ENCODE measurements around the gene BRINP3.
"Not testable (repeated sequence)": the region's sequence is repeated elsewhere in the genome, so short reads cannot be mapped to it uniquely, and the experiment has no call there.

Gene BRINP3

DNA sequence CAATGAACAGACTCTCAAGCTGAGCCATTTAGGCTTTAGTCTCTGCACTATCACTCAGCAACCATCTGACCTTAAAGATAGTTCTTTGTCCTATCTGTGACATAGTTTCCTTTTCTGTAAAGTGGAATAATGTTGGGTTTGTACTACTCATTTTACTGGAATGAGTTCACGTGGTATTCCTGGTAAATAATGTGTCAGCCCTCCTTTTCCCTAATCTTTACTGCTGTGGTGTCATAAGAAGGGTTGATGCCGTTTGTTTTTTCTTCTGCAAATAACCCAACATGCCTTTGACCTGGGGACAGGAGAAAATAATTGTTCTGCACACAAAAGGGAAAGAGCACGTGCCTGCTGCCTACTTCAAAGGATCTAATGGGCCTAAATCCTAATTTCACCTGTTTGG lies 297.8 kb downstream of the BRINP3 start:
- DNase-seq (ENCODE audit: low spot score) = peak; percentile 15

DNA sequence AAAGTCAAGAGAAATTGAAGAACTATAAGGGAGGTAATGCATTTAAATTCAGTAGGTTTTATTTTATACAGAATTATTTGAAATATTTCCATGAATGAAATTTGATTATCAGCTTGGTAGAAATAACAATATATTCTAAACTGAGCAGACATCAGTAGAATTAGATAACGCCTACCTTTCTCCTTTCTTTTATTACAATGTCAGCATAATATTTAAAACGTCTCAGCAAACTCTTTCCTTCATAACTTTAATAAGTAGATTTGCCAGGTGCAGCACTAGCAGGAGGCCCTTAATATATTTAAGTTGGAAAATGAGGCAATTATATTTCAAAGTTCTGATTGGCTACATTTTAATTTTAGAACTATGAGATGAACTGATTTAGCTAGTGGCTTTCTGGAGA lies 298.8 kb downstream of the BRINP3 start:
- DNase-seq (ENCODE audit: low spot score) = no peak

DNA sequence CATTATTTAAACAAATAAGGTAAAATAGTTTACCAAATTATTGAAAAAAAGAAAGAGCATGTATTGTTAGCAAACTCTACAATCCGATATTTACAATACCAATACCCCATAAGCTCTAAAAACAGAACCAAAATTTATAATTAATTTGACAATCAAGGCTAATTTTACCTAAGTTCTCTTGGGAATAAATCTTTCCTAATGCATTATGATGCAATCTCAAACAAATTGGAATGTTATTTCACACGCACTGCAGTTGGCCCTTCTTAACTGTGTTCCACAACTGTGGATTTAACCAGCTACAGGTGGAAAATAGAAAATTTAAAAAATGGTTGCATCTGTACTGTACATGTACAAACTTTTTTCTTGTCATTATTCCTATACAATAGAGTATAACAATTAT lies 300.1 kb downstream of the BRINP3 start:
- no peak for DNase-seq (ENCODE audit: low spot score)

DNA sequence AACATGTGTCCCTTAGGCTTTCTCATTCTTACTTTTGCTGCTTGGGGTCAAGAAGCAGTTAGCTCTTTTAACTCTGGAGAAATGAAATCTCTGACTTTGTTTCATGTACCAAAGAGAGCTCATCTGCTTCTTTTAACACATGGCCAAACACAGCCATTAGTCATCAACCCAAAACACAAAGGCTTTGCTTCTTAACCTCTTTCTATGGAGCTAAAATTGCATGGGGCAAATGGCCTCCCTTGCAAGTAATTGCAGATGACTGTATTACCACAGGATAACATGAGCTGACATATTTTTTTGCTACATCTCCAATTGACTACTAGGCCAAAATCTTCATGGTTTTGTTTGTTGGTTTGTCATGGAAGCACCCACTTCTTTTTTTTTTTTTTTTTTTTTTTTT lies 300.9 kb downstream of the BRINP3 start:
- no peak for DNase-seq (ENCODE audit: low spot score)

DNA sequence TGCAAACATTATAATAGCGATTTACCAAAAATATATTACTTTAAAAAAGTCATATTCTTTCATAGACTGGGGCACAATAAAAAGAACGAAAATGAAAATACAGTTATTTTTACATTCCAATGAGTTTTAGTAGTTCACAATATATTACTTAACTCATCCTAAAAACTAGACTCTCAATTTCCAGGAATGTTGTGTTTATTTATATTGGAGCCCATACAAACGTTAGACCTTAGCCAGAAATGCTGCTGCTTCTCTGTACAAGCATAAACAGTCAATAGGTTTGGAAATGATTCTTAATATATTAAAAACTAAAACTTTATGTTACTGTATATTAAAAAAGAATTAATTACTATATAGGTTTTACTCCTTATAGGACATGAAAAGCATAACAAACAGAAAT lies 302.3 kb downstream of the BRINP3 start:
- DNase-seq (ENCODE audit: low spot score) = no peak

DNA sequence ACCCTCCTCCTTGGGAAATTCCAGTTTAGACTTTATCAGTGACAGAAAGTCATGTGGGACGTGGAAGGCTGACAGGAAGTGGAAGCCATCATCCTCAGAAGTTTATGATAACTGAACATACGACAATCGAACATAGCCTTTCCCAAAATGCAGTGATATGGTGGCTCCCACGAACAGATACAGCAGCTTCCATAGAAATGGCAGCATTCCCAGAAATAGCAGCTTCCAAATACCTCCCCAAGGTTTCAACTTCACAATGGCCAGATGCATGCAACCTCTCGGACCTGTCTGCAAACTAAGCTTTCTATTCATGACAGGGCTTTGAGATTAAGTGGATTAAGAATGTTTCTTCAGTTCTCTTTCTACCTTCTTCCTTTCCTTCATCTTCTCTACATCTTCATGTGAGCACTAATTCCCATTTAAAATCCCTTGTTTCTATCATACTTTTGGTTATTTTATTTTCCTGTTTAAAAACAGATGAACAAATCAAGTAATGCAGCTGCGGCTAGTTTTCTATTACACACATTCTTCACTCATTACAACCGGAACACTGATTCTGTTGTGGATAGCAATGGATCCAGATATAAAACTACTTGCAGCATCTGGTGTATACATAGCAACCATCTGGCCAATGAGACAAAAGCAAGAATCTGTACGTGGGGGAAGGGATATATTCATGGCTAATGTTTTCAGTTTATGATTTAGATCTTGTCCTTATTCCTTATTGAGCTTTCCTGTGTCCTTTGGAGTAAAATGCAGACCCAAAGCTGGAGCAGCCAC lies 304.8 kb downstream of the BRINP3 start:
- DNase-seq (ENCODE audit: low spot score) = no peak

DNA sequence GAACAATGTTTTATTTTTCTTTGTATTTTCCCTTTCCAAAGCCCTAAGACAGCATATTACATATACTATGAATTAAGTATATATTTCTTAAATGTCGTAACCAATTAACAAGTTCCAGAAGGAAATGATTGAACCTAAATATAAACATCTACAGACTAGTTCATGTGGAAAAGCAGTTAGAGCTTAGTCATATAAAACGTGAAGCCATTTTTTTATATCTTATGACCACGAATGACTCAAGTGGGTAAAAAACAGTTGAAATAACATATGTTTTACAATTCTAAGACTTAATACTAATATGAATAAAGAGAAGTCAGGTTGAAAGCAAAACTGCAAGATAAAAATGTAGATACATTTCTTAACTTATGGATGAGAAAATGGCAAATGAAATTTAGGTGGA lies 307.3 kb downstream of the BRINP3 start:
- DNase-seq (ENCODE audit: low spot score) = no peak

DNA sequence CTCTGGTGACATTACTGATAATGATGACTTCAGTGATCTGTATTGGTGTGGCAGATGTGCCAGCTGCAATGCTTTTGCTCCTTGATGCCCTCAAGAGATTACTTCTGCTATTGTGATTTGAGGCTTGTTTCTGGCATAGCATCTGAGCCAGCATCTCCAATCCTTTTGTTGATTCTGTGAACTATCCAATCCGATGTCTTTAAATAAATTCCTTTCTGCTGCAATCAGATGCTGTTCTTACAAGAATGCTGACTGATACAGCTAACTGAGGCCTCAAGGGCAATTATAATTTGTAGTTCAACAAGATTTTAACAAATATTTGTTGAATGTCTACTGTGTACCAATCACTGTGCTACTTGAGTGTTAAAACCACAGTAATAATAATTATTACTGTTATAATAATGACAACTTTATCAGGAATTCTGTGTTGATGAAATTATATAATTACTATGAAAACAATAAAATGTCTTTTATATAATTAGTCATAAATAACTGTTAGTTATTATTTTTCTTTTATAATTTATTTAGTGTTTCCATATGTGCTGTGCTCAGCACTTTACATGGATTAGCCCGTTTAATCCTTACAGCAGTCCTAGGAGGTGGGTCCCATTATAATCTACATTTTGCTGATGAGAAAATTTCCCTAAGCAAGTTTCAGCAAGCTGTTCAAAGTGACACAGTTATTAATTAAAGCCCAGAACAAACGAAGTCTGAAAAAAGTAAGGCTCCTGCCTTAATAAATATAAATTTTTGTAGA lies 308.2 kb downstream of the BRINP3 start:
- no peak for DNase-seq (ENCODE audit: low spot score)

DNA sequence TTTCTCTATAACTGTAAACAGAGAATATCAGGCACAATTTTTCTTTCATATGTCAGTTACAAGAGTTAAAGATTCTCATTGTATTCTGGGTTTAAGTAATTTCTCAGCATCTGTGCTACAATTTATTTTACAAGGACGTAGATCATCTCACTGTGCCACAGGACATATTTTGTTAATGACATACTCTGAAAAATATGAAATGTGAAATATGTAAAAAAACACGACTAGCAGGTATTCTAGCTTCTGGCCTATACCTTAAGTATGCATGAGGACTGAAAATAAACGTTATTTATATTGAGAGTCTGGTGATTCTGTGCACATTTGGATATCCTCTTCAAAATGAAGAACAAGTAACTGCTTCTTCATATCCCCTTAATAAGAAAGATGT lies 308.8 kb downstream of the BRINP3 start:
- DNase-seq (ENCODE audit: low spot score) = no peak

DNA sequence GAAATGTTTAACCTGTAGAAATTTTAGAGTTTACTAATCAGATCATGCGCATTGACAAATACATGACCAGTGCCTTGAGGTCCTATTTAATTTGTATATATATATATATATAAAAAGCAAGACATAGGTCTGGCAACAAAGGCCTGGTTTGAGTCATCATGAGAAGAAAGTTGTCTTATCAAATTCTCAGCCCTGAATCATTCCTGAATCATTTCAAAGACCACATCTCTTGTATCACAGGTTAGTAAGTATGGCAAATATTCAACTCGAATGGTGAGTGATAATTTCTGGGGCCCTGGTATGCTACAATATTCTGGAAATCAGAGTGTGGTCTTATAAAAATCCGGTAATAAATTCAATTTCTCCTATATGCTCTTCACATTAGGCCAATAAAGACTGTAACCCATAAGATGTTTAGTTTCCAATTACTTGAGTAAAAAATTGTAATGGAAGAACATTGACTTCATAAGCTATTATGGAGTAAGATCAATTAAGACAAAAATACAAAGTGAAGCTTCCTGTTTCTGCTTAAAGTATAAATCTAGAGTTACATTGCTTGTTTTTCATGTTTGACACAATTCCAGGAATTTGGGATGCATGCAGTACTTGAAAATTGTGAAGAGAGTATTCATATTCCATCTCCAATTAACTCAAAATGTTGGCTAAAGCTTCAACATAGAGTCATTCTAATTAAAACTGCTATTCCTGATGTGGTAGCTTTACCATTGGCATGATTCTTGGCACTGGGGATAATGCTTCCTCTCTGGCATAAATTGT lies 309.4 kb downstream of the BRINP3 start:
- DNase-seq (ENCODE audit: low spot score) = no peak

DNA sequence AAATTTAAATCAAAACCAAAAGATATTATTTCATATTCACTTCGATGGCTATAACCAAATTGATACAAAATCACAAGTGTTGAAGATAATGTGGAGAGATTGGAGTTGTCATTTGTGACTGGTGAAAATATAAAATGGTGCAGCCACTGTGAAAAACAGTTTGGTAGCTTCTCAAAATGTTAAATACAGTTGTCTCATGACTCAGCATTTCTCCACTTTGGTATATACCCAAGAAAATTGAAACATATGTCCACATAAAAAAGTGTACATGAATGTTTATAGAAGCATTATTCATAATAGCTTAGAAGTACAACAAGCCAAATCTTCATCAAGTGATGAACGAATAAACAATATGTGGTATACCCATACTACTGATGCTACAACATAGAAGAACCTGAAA lies 318.5 kb downstream of the BRINP3 start:
- DNase-seq (ENCODE audit: low spot score) = no peak

DNA sequence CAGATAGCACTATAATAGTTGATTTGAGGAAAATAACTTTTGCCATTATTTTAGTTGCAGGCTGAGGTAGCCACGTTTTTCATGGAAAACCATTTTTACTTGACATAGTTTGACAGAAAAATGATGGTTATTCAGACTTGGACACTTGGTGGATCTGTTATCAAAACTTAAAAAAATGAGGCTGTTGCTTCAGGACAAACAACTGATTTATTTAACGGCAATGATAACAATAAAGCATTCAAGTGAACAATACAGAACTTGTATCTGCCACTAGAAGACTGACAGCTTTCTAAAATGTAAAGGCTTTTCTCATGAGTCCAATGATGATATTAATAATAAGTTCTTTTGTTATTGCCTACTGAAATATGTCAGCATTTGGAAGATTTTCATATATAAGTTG lies 322.9 kb downstream of the BRINP3 start:
- DNase-seq (ENCODE audit: low spot score) = no peak

DNA sequence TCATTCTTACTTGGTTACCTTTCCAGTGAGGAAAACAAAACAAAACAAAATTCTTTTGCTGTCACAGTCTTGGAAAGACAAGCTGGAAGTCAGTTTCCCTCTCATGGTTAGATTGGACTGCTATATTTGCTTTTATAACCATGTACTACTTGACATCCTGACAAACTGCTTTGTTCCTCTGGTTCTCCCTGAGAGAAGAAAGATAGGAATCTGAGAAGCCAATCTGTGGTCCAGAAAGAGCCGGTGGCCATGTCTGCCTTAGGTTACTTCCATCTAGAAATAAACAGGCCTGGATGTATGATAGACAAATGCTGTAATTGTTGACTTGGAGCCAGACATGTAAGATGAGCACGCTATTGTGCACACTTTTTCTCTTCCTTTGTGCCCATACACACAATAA lies 330.0 kb downstream of the BRINP3 start:
- no peak for DNase-seq (ENCODE audit: low spot score)

DNA sequence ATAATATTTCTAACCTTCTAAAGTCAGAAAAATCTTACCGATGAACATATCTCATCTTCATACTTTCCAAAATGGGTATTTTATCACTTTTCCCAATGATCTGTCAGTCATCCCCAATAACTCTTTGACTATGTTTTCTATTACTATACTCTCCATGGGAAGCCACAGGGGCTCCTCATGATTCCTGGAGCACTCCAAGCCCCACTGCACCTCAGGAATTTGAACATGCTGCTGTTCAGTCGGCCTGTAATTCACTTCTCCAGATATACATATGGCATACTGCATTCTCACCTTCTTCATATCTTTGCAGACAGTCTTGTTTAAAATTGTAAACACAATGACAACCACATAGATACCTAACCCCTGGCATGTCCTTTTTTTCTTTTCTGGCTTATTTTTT lies 333.0 kb downstream of the BRINP3 start:
- DNase-seq (ENCODE audit: low spot score) = no peak

DNA sequence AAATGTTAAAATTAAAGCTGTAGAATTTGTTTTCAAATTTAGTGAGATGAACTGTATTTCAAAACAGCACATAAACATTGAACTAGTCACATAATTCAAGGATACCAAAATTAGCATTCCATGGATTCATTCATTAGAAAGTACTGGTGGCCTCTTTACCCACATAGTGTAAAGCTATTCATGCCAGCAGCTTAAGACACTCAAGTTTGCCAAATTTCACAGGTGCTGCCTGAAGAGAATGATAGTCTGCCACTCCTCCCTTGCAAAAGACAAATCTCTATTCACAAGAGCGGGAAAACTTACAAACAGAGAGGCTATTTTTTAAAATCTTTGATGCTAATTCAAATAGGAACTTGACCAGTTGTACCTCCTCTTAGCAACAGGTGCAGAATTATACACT lies 337.0 kb downstream of the BRINP3 start:
- DNase-seq (ENCODE audit: low spot score) = no peak

DNA sequence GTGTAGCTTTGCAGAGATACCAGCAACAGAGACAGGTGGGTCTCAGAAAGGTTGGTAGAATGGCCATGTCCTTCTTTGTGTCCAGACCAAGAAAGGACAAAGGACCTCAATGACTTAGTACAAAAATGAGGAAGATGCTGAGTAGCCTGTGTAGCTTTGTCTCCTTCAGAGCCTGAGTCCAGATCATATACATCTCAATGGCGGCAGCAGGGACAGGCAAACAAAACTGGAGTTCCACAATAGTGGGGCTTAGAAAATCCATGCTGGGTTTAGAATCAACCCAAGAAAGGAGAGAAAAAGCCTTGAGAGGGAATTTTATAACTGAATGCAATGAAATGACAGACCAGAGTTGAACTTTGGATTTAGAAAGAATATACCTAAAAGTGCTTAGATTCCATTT lies 339.0 kb downstream of the BRINP3 start:
- DNase-seq (ENCODE audit: low spot score) = no peak

DNA sequence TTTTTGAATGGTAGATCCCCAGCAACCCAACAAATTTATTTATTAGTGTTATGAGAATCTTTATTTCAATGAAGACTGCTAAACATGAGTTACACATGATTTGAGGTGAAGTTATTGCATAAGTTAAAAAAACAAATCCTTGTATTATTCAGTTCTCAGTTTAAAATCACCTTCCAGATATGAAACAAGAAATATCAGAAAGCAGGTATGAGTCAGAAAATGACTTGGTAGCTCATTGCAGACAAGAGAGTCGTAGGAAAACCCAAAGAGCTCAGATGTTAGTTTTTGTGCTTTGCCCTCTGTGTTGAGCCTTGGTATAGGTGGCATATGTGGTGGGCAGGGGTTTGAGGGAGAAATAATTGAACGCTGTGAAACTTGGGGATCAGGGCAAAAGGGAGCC lies 339.4 kb downstream of the BRINP3 start:
- DNase-seq (ENCODE audit: low spot score) = no peak

DNA sequence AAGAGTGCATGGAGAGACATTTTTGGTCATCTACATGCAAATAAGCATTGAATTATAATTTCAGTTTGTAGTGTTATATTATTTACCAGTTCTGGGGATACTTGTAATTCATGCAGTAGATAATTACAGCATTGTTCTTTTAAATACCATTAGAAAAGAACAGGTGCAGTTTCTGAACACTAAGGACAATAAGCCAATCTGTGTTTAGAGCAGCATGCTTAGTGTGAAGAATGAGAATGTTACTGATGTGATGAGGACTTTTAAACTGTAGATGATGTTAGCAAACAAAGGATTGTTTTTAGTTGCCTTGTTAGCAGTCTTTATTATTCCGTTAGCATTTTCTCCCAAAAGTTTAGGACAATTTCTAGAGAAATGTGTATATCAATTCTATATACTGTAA lies 348.3 kb downstream of the BRINP3 start:
- DNase-seq (ENCODE audit: low spot score) = no peak

DNA sequence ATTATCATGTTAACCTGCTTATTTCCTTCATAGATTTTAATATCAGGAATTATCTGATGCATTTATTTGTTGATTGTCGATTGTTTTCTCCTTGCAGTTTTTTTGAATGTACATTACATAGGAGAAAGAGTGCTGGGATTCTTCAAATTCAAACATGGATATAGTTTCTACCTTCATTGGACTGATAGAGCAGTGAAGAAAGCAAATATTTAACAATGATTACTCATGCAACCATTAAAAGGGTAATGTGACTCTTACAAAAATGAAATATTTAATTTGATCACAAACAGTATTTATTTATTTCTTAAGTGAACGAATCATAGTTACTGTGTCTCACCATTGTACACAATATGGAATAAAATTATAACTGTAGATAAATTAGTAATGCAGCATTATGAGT lies 350.9 kb downstream of the BRINP3 start:
- no peak for DNase-seq (ENCODE audit: low spot score)

DNA sequence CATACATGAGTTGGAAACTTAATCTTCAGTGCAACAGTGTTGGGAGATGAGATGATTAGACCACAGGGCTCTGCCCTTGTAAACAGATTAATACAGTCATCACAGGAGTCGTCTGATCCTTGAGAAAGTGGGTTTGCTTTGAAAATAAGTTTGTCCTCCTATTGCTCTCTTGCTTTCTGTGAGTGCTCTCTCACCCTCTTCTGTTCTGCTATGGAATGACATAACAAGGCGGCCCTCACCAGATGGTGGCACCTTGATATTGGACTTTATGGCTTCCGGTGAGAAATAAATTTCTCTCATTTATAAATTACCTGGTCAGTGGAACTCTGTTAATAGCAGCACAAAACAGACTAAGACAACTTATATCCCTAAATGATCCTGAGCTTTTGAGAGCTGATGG lies 353.6 kb downstream of the BRINP3 start:
- DNase-seq (ENCODE audit: low spot score) = no peak

DNA sequence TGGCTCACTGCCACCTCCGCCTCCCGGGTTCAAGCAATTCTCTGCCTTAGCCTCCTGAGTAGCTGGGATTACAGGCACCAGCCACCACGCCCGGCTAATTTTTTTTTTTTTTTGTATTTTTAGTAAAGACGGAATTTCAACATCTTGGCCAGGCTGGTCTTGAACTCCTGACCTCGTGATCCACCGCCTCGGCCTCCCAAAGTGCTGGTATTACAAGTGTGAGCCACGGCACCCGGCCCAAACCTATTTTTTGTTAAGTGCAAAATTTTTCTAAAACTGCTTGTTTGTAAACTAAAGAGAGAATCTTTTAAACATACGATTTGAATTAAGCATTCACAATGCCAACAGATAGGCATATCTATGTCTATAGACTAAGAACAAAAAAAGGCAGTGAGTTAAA lies 357.1 kb downstream of the BRINP3 start:
- DNase-seq (ENCODE audit: low spot score) = not testable (repeated sequence)

DNA sequence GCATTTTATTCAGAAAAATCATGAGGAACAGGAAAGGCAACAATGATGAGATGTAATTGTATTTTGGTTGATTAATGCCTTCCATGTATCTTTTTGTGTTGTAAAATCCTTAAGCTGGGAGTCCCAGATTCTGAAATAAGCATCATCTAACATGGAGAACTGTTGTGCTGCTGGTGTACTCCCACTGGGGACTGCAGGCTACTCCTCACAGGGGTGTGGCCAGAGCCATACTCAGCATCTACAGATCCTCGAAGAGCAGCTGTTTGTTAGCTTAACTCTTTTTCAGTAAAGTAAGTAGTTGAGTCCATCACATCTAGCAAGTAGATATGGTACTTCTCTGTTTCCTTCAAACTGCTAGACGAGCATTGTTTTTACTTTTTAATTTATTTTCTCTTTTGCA lies 358.0 kb downstream of the BRINP3 start:
- DNase-seq (ENCODE audit: low spot score) = no peak

DNA sequence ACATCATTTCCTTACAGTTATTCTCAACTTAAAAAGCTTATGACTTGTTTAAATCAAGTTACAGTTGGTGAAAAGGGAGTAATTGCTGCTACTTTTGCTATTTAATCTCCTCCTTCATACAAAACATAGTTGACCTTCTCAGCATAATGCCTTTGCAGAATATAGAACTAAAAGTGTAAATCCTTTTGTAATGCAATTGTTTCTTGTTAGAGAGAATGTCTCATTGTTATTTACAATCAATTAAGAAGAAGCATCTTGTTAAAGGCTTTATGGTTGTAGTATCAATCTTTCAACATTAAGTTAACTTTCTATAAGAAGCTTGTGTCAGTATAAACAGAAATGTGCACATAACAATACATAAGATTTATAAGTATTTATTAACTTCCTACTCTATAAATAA lies 360.7 kb downstream of the BRINP3 start:
- no peak for DNase-seq (ENCODE audit: low spot score)
